ENCODE data around the gene BCO1.

- no peak for TF ChIP-seq CTCF (tag by site-specific recombination; IDR thresholded peaks at IDR 0.05)
- no peak for TF ChIP-seq ZNF138 (tag by site-specific recombination; IDR thresholded peaks at IDR 0.05; ENCODE audit: borderline replicate concordance)
- no peak for TF ChIP-seq WT1 (tag by site-specific recombination; IDR thresholded peaks at IDR 0.05)
- TF ChIP-seq ZNF658 (tag by site-specific recombination; IDR thresholded peaks at IDR 0.05), result no peak
- no peak for TF ChIP-seq ZNF214 (tag by site-specific recombination; IDR thresholded peaks at IDR 0.05; ENCODE audit: borderline replicate concordance)
- no peak for TF ChIP-seq PRDM10 (tag by site-specific recombination; IDR thresholded peaks at IDR 0.05)
- TF ChIP-seq ZNF274 (IDR thresholded peaks at IDR 0.05; ENCODE audit: low read length), result no peak
- TF ChIP-seq ZNF274 (tag by site-specific recombination; IDR thresholded peaks at IDR 0.05; ENCODE audit: borderline replicate concordance), result no peak
- TF ChIP-seq ZNF362 (tag by site-specific recombination; IDR thresholded peaks at IDR 0.05), result no peak
- TF ChIP-seq ZNF423 (tag by site-specific recombination; IDR thresholded peaks at IDR 0.05), result no peak
- no peak for TF ChIP-seq AEBP2 (tag by site-specific recombination; IDR thresholded peaks at IDR 0.05; ENCODE audit: borderline replicate concordance)
- no peak for TF ChIP-seq SP2 (tag by site-specific recombination; IDR thresholded peaks at IDR 0.05)
- TF ChIP-seq ZNF785 (tag by site-specific recombination; IDR thresholded peaks at IDR 0.05), result no peak
Measured at GRCh38 chr16:81237282-81237681, 1.2 kb upstream of the BCO1 start.

All from HEK293 (cell line).